ENCODE results near the gene IRF8. TPM values are rescaled to one million over a fixed set of nuclear protein-coding genes. Genes with fewer than 3 reads are reported as not detected.

IRF8 gene
- polyA plus RNA-seq, 1 of the 3 experiments (the other 2 are of a cell fraction), result not detected

DNA sequence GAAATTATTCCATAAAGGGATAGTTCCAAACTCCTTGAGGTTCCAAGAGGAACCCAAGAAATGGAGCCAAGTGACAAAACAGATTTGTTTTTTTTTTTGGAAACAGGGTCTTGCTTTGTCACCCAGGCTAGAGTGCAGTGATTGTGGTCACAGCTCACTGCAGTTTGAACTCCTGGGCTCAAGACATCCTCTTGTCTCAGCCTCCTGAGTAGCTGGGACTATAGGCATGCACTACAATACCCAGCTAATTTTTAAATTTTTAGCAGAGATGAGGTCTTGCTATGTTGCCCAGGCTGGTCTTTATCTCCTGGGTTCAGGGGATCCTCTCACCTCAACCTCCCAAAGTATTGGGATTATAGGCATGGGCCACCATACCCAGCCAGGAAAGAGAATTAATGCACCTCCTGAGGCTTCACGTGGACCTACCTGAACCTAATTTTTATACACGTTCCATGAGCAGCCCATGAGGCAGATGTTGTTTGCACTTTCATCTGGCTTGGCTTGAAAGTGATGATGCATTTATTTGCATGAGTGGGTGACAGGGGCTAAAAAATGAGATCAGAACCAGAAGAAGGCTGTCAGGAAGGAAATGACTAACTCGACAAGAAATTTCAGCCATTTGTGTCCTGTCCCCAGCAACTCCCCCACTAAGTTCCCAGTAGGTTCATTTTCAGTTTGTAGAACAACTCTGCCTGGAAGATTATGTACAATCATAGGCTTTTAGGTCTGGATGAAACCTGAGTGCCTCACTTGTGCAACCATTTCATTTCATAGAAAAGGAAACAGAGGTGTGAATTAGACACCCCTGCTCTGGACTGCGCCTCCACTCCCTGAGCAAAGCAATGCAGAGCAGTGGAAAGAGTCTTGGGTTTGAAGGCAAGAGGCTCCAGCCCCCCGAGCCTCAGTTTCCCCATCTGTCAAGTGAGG, 10.3 kb upstream of the IRF8 start:
- Histone ChIP-seq H3K79me2 (ENCODE audit: insufficient read depth) (no peaks in the 10 kb centered on the region), H3K9ac (no peak overlapping the region), H4K20me1 (ENCODE audit: insufficient read depth) (no peaks in the 10 kb centered on the region), H3K4me3 (ENCODE audit: low read depth in 2 of 2, low read length in 1 of 2) (0 out of 4 replicates have a peak overlapping the region, but pooled peaks of 1 of the 2 experiments have one; percentile 8), H3K27me3 (ENCODE audit: insufficient read depth) (peaks cover 66% of the 10 kb centered on the region), H3K27ac (ENCODE audit: low read depth in 2 of 2, low read length in 1 of 2) (no peak overlapping the region), H3K4me1 (ENCODE audit: control insufficient read depth in 1 of 2, insufficient read depth in 2 of 2, low read depth in 1 of 2, low read length in 1 of 2) (peaks cover 0 to 3% of the 10 kb centered on the region in 2 experiments; a peak in 1 of 4 replicates), H3K9me2 (no peaks in the 10 kb centered on the region), H2AFZ (ENCODE audit: low read depth) (no peak overlapping the region), H3K4me2 (peak overlapping the region; percentile 40), H3F3A (replicated peaks; ENCODE audit: insufficient read depth) (no peaks in the 10 kb centered on the region), H3K9me3 (no peaks in the 10 kb centered on the region), H3K36me3 (replicated peaks in 1 of 2; ENCODE audit: control insufficient read depth in 1 of 2, insufficient read depth in 2 of 2, low read length in 1 of 2) (no peaks in the 10 kb centered on the region)
- no peak for DNase-seq
- TF ChIP-seq, protein P1, sequence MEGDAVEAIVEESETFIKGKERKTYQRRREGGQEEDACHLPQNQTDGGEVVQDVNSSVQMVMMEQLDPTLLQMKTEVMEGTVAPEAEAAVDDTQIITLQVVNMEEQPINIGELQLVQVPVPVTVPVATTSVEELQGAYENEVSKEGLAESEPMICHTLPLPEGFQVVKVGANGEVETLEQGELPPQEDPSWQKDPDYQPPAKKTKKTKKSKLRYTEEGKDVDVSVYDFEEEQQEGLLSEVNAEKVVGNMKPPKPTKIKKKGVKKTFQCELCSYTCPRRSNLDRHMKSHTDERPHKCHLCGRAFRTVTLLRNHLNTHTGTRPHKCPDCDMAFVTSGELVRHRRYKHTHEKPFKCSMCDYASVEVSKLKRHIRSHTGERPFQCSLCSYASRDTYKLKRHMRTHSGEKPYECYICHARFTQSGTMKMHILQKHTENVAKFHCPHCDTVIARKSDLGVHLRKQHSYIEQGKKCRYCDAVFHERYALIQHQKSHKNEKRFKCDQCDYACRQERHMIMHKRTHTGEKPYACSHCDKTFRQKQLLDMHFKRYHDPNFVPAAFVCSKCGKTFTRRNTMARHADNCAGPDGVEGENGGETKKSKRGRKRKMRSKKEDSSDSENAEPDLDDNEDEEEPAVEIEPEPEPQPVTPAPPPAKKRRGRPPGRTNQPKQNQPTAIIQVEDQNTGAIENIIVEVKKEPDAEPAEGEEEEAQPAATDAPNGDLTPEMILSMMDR (IDR thresholded peaks at IDR 0.05), result no peak
- no peak for TF ChIP-seq RFX5 (IDR thresholded peaks at IDR 0.05; ENCODE audit: low read length)
- TF ChIP-seq CHD2 (IDR thresholded peaks at IDR 0.05; ENCODE audit: low read length, partially characterized antibody), result no peak
- no peak for TF ChIP-seq RXRA (IDR thresholded peaks at IDR 0.05; ENCODE audit: borderline replicate concordance, low read depth)
- no peak for TF ChIP-seq TEAD4 (IDR thresholded peaks at IDR 0.05; ENCODE audit: borderline replicate concordance, insufficient read depth)
- TF ChIP-seq, protein P2, sequence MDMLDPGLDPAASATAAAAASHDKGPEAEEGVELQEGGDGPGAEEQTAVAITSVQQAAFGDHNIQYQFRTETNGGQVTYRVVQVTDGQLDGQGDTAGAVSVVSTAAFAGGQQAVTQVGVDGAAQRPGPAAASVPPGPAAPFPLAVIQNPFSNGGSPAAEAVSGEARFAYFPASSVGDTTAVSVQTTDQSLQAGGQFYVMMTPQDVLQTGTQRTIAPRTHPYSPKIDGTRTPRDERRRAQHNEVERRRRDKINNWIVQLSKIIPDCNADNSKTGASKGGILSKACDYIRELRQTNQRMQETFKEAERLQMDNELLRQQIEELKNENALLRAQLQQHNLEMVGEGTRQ (IDR thresholded peaks at IDR 0.05; ENCODE audit: borderline replicate concordance, low read depth, low read length), result no peak
- no peak for TF ChIP-seq FOXM1 (IDR thresholded peaks at IDR 0.05; ENCODE audit: low read depth)
- TF ChIP-seq, protein P3, sequence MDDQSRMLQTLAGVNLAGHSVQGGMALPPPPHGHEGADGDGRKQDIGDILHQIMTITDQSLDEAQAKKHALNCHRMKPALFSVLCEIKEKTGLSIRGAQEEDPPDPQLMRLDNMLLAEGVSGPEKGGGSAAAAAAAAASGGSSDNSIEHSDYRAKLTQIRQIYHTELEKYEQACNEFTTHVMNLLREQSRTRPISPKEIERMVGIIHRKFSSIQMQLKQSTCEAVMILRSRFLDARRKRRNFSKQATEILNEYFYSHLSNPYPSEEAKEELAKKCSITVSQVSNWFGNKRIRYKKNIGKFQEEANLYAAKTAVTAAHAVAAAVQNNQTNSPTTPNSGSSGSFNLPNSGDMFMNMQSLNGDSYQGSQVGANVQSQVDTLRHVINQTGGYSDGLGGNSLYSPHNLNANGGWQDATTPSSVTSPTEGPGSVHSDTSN (IDR thresholded peaks at IDR 0.05), result no peak
- TF ChIP-seq JUND (IDR thresholded peaks at IDR 0.05), result no peak
- no peak for TF ChIP-seq FOXJ3 (CRISPR knock-in tag; IDR thresholded peaks at IDR 0.05)
- TF ChIP-seq MXI1 (IDR thresholded peaks at IDR 0.05; ENCODE audit: low read depth, low read length), result no peak
- no peak for TF ChIP-seq EZH2phosphoT487 (IDR thresholded peaks at IDR 0.05; ENCODE audit: borderline replicate concordance, low read depth)
- TF ChIP-seq SMC3 (IDR thresholded peaks at IDR 0.05; ENCODE audit: low read depth, low read length), result no peak
- 4% methylated on average over 5 of the region's 5 CpGs for WGBS (ENCODE audit: low lambda C conversion rate)
- ChIA-PET POLR2A (no interaction called here), CTCF (no interaction called here)

All from SK-N-SH (cell line).